K562 (cell line): ENCODE measurements around the gene RACK1. TPM values are rescaled to one million over a fixed set of nuclear protein-coding genes. Genes with fewer than 3 reads are reported as not detected.

Experiments
- CHD1 ChIP-seq: fragments of 200-600 bp; sonication (generic); IDR thresholded peaks from one replicate; pipeline ENCODE4 v1.6.1; 2012; ENCODE audit warnings: mild to moderate bottlenecking, moderate library complexity, low read length, inconsistent platforms
- DNMT1 ChIP-seq: fragments of 450-650 bp; IDR thresholded peaks from 2 replicates; pipeline ENCODE4 v1.6.1; 2016; ENCODE audit warnings: antibody characterized with exemption, mild to moderate bottlenecking
- ETS2 ChIP-seq: IDR thresholded peaks from 2 replicates; pipeline ENCODE4 v1.6.1; 2016; ENCODE audit warnings: borderline replicate concordance, missing genetic modification characterization, mild to moderate bottlenecking, moderate library complexity, missing compliant biosample characterization; ENCODE audit not compliant: poor library complexity, severe bottlenecking
- FOXK2 ChIP-seq, 2 experiments: fragments of 450-650 bp; IDR thresholded peaks in 1 of 2; conservative IDR thresholded peaks in 1 of 2; 2 replicates each; pipeline ENCODE4 v1.6.1; 2016; ENCODE audit warnings: low read depth in 2 of 2, mild to moderate bottlenecking in 1 of 2
- FUS ChIP-seq: fragments of 200-400 bp; formaldehyde crosslinking; optimal IDR thresholded peaks from 2 replicates; pipeline ENCODE3; 2017; ENCODE audit warnings: low read depth, low read length
- GABPB1 ChIP-seq: sonication (generic); formaldehyde crosslinking; IDR thresholded peaks from 2 replicates; pipeline ENCODE4 v1.8.0; 2022; ENCODE audit warnings: mild to moderate bottlenecking, missing genetic modification reagents
- HDAC3 ChIP-seq: fragments of 450-650 bp; IDR thresholded peaks from 2 replicates; pipeline ENCODE4 v1.6.1; 2018; ENCODE audit warnings: borderline replicate concordance, mild to moderate bottlenecking, moderate library complexity; ENCODE audit not compliant: partially characterized antibody
- HMG20B ChIP-seq: fragments of 250-450 bp; sonication (Bioruptor Pico); IDR thresholded peaks from 2 replicates; pipeline ENCODE4 v1.5.0; 2021; ENCODE audit warnings: mild to moderate bottlenecking
- ID3 ChIP-seq, 2 experiments: fragments of 250-450 bp in 1 of 2; fragments of 450-650 bp in 1 of 2; sonication (Bioruptor Pico) in 1 of 2; IDR thresholded peaks; 2 replicates each; pipeline versions ENCODE4 v1.6.1 to v1.8.0; 2016 to 2021; ENCODE audit warnings: mild to moderate bottlenecking in 2 of 2, moderate library complexity in 2 of 2, missing compliant biosample characterization in 1 of 2, missing genetic modification characterization in 1 of 2
- NFRKB ChIP-seq: fragments of 450-650 bp; IDR thresholded peaks from 2 replicates; pipeline ENCODE4 v1.6.1; 2016; ENCODE audit warnings: low read depth
- PKNOX1 ChIP-seq: fragments of 450-650 bp; IDR thresholded peaks from 2 replicates; pipeline ENCODE4 v1.6.1; 2016
- RBM39 ChIP-seq: fragments of 200-400 bp; formaldehyde crosslinking; optimal IDR thresholded peaks from 2 replicates; pipeline ENCODE3; 2018; ENCODE audit warnings: low read depth, low read length
- TAF9B ChIP-seq: fragments of 450-650 bp; IDR thresholded peaks from 2 replicates; pipeline ENCODE4 v1.6.1; 2018; ENCODE audit warnings: mild to moderate bottlenecking; ENCODE audit not compliant: partially characterized antibody
- YY1 ChIP-seq, 3 experiments: IDR thresholded peaks; 2 replicates each; pipeline ENCODE4 v1.6.1; 2011; ENCODE audit warnings: low read length in 2 of 3, mild to moderate bottlenecking in 2 of 3, moderate library complexity in 2 of 3, borderline replicate concordance in 1 of 3, control low read depth in 1 of 3, low read depth in 1 of 3; ENCODE audit not compliant: insufficient read depth in 3 of 3, insufficient replicate concordance in 2 of 3, control insufficient read depth in 1 of 3, insufficient read length in 1 of 3; ENCODE audit errors: extremely low read depth in 1 of 3
- ZNF280A ChIP-seq: fragments of 450-650 bp; IDR thresholded peaks from 2 replicates; pipeline ENCODE4 v1.6.1; 2018; ENCODE audit warnings: mild to moderate bottlenecking, low read depth; ENCODE audit not compliant: partially characterized antibody
- ZNF436 ChIP-seq: fragments of 250-450, 450-650 bp; sonication (Bioruptor Pico); formaldehyde crosslinking; IDR thresholded peaks from 2 replicates; pipeline ENCODE4 v1.7.0; 2020; ENCODE audit warnings: mild to moderate bottlenecking
- ZNF583 ChIP-seq: fragments of 250-450 bp; sonication (Bioruptor Pico); IDR thresholded peaks from 2 replicates; pipeline ENCODE4 v1.4.0; 2020
- ZNF77 ChIP-seq: fragments of 250-450 bp; sonication (Bioruptor Pico); IDR thresholded peaks from 2 replicates; pipeline ENCODE4 v1.5.0; 2020
- polyA plus RNA-seq, 8 experiments: library from polyadenylated mRNA; depleted of rRNA in 4 of 8; stranded (reverse) in 5 of 8; unstranded in 3 of 8; fragments of >200 nt; fragmentation: Nextera tagmentation in 2 of 8; fragmentation: Illumina TruSeq in 1 of 8; extraction: Ambion mirVana in 2 of 8; extraction: Trizol in 1 of 8; gene quantifications; 2 replicates each; pipeline versions ENCODE4 v1.2.1 to v1.2.3, GENCODE V29; 2011 to 2014; ENCODE audit warnings: inconsistent platforms in 1 of 8, missing spikeins in 1 of 8
- total RNA-seq, 7 experiments: library from RNA; depleted of rRNA in 6 of 7; stranded (reverse); fragments of >200 nt in 6 of 7; fragmentation: Illumina TruSeq in 2 of 7; extraction: Trizol in 2 of 7; gene quantifications; 2 replicates each; pipeline versions ENCODE4 v1.2.1 to v1.2.3, GENCODE V29; 2011 to 2021; ENCODE audit warnings: low replicate concordance in 1 of 7
- TF ChIP-seq, protein P1 (sequence below), 2 experiments: fragments of 450-650 bp in 1 of 2; sonication (generic) in 1 of 2; formaldehyde crosslinking in 1 of 2; IDR thresholded peaks in 1 of 2; conservative IDR thresholded peaks in 1 of 2; 2 replicates each; pipeline versions ENCODE4 v1.6.1 to v1.8.1; 2016 to 2023; ENCODE audit warnings: mild to moderate bottlenecking in 2 of 2, moderate library complexity in 2 of 2, inconsistent platforms in 1 of 2, missing genetic modification reagents in 1 of 2
- TF ChIP-seq, protein P2 (sequence below): sonication (generic); formaldehyde crosslinking; IDR thresholded peaks from 2 replicates; pipeline ENCODE4 v1.8.1; 2023; ENCODE audit warnings: mild to moderate bottlenecking, missing genetic modification reagents, moderate library complexity

The RACK1 gene
- total and polyA plus RNA-seq, 9 of the 15 experiments (the other 6 are each of a cell fraction or from before 2014, with no cell fraction given) = 2,303 to 5,311 (median 3,833) TPM

DNA sequence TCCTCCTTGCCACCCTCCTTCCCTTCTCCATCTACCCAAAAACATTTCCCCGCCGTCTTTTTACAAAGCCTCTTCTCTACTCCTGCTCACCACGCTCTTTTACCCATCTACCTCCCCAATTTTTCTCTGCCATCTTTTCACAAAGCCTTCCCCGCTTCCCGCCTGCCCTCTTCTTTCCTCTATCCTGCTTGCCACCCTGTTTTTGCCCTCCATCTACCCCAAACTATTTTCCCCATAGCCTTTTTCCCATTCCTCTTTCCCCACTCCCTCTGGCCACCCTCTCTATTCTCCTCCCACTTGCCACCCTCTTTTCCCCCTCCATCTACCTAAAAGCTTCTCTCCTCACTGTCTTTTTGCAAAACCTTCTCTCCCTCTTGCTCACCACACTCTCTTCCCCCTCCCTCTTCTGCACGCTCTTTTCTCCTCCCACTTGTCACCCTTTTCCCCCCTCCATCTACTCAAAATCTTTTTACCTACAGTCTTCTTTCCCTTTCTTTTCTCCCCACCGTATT is 36.6 kb upstream of the RACK1 start (continued):
- no peak for TF ChIP-seq ZNF280A
- TF ChIP-seq FUS = no peak
- TF ChIP-seq TAF9B = no peak
- TF ChIP-seq GABPB1 (CRISPR knock-in tag) = no peak
- TF ChIP-seq, protein P1, sequence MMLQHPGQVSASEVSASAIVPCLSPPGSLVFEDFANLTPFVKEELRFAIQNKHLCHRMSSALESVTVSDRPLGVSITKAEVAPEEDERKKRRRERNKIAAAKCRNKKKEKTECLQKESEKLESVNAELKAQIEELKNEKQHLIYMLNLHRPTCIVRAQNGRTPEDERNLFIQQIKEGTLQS (IDR thresholded peaks at IDR 0.05) = no peak
- TF ChIP-seq, protein P1 (CRISPR knock-in tag; conservative IDR thresholded peaks at IDR 0.05) = no peak
- no peak for TF ChIP-seq HMG20B (CRISPR knock-in tag)
- TF ChIP-seq FOXK2 (conservative IDR thresholded peaks at IDR 0.05 in 1 of 2, IDR thresholded peaks at IDR 0.05 in 1 of 2; ENCODE audit: low read depth in 2 of 2) = no peak
- TF ChIP-seq CHD1 = no peak
- TF ChIP-seq RBM39 = no peak
- TF ChIP-seq ETS2 (tag) = no peak
- peak; percentile 63; the same call in 1 of the 2 replicates for TF ChIP-seq NFRKB
- TF ChIP-seq, protein P2, sequence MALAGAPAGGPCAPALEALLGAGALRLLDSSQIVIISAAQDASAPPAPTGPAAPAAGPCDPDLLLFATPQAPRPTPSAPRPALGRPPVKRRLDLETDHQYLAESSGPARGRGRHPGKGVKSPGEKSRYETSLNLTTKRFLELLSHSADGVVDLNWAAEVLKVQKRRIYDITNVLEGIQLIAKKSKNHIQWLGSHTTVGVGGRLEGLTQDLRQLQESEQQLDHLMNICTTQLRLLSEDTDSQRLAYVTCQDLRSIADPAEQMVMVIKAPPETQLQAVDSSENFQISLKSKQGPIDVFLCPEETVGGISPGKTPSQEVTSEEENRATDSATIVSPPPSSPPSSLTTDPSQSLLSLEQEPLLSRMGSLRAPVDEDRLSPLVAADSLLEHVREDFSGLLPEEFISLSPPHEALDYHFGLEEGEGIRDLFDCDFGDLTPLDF (CRISPR knock-in tag) = no peak
- TF ChIP-seq PKNOX1 = 0 out of 2 replicates have a peak, but pooled peaks have one; percentile 9
- TF ChIP-seq ZNF436 = no peak
- no peak for TF ChIP-seq ZNF77 (CRISPR knock-in tag)
- TF ChIP-seq HDAC3 = no peak
- TF ChIP-seq ID3 (CRISPR knock-in tag; IDR thresholded peaks at IDR 0.05) = no peak
- no peak for TF ChIP-seq ID3 (tag; IDR thresholded peaks at IDR 0.05)
- no peak for TF ChIP-seq YY1 (IDR thresholded peaks at IDR 0.05; ENCODE audit: borderline replicate concordance in 1 of 3, control insufficient read depth in 1 of 3, extremely low read depth in 1 of 3, insufficient read depth in 3 of 3, insufficient read length in 1 of 3, insufficient replicate concordance in 2 of 3, low read depth in 1 of 3, low read length in 2 of 3)
- no peak for TF ChIP-seq ZNF583
- TF ChIP-seq DNMT1 = no peak
